ENCODE data around the gene SYAP1.
"Not testable (repeated sequence)": the region's sequence is repeated elsewhere in the genome, so short reads cannot be mapped to it uniquely, and the experiment has no call there.

The SYAP1 gene

DNA sequence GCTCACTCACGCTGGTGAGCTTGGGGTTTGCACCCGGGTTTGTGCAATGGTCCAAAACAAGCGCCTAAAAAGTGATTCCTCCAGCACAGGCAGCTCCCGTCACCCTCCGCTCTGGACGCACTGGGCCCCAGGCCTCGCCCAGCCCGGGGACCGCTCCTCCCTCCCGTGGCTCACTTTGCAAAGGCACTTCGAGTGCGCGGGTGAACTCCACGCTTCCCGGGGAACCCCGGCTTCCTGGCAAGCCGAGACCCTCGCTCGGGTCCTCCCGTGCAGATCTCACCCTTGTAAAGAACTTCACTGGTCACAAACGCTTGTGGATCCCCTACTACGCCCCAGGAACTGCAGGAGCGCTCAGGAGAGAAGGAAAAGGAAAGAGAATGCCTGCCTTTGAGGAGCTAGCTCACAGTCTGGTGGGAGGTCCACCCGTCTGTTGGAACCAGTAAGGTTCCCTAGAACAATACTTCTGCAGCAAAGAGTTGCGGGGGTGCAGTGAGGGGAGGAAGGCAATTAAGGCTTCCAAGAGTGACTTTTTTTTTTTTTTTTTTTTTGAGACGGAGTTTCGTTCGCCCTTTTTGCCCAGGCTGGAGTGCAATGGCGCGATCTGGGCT, 6.8 kb upstream of the SYAP1 start, which contains the start of gene CTPS2:
TSS of gene CTPS2 (minus strand) at position 122 of the 608 bp plus-strand sequence. CDS start 9,767 bp downstream, outside the sequence.
- peak within 1 kb of the TSS; percentile 98 for H3K27ac ChIP-seq
- peak; percentile 71 for TF ChIP-seq ZFX (IDR thresholded peaks at IDR 0.05)
- TF ChIP-seq, protein P1, sequence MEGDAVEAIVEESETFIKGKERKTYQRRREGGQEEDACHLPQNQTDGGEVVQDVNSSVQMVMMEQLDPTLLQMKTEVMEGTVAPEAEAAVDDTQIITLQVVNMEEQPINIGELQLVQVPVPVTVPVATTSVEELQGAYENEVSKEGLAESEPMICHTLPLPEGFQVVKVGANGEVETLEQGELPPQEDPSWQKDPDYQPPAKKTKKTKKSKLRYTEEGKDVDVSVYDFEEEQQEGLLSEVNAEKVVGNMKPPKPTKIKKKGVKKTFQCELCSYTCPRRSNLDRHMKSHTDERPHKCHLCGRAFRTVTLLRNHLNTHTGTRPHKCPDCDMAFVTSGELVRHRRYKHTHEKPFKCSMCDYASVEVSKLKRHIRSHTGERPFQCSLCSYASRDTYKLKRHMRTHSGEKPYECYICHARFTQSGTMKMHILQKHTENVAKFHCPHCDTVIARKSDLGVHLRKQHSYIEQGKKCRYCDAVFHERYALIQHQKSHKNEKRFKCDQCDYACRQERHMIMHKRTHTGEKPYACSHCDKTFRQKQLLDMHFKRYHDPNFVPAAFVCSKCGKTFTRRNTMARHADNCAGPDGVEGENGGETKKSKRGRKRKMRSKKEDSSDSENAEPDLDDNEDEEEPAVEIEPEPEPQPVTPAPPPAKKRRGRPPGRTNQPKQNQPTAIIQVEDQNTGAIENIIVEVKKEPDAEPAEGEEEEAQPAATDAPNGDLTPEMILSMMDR (conservative IDR thresholded peaks at IDR 0.05), result no peak; the same call in 1 of the 2 replicates

DNA sequence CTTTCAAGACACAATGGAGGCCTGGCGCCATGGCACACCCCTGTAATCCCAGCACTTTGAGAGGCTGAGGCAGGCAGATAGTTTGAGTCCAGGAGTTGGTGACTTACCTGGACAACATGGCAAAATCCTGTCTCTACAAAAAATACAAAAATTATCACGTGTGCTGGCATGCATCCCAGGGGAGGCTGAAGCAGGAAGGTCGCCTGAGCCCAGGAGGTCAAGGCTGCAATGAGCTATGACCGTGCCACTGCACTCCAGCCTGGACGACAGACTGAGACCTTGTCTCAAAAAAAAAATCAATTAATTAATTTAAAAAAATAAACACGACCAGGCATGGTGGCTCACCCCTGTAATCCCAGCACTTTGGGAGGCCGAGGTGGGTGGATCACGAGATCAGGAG, 4.9 kb upstream of the SYAP1 start:
- no peak overlapping the region for H3K27ac ChIP-seq
- TF ChIP-seq ZFX (IDR thresholded peaks at IDR 0.05), result no peak
- TF ChIP-seq, protein P1 (conservative IDR thresholded peaks at IDR 0.05), result no peak

DNA sequence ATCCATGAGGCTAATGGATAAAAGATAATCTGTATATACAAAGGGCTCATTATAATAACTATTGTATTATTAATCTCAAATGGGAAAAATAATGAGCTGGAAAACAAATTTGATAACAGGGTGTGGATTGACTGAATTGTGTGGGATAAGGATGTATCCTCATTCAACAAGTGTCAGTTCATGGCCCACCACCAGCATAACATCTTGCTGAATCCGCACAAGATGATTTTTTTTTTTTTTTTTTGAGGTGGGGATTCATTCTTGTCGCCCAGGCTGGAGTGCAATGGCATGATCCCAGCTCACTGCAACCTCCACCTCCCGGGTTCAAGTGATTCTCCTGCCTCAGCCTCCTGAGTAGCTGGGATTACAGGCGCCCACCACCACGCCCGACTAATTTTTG, 3.8 kb upstream of the SYAP1 start:
- not testable (repeated sequence) for H3K27ac ChIP-seq

DNA sequence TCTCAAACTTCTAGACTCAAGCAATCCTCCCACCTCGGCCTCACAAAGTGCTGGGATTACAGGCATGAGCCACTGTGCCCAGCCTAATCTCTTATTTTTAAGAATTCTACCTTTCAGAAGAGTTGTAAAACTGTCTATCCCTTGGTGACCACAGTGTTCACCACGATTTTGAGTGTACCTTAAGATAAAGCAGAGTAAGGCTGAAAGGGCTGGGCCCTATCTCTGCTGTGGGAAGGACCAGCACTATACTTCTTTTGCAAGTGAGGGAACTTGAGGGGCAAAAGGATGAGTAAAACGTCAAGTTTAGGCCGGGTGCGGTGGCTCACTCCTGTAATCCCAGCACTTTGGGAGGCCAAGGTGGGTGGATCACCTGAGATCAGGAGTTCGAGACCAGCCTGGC, 3.0 kb upstream of the SYAP1 start:
- H3K27ac ChIP-seq, result not testable (repeated sequence)

DNA sequence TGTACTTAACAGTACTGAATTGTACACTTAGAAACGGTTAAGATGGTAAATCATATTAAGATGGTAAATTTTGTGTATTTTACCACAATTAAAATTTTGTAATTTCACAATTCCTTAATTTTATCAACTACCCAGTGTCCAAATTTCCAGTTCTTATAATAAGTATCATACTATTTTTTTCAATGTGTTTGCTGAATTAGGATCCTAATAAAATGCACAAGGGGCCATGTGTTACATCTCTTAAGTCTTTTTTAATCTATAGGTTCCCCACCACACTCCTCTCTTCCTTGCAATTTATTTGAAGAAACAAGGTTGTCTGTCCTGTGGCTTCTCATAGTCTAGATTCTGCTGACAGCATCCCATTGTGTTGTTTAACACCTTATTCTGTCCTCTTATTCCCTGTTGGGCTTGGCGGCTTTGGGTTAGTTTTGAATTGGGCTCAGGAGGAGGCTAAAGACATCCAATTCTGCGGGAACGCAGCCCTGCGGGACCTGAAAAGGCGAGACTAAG, 533 bp upstream of the SYAP1 start:
- H3K27ac ChIP-seq, result peak overlapping the region; percentile 87
- TF ChIP-seq ZFX (IDR thresholded peaks at IDR 0.05), result no peak
- TF ChIP-seq, protein P1 (conservative IDR thresholded peaks at IDR 0.05), result no peak

DNA sequence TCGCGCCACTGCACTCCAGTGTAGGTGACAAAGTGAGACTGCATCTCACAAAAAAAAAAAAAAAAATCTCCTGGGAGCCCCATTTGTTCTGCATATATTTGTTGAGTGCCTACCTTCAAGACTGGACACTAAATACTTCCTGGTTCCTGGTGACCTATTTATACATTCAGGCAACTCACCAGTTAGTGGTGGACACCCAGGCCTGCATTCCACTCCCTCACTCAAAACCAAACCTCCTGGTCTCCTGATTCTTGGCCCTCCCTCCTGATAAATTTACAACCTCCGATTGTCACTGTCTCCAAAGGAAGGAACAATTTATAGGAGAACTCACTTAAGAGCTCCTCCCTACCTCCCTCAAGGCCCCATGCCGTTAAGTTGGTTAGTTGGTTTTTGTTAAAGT, 3.1 kb downstream of the SYAP1 start:
- TF ChIP-seq, protein P1 (conservative IDR thresholded peaks at IDR 0.05), result no peak
- TF ChIP-seq ZFX (IDR thresholded peaks at IDR 0.05), result no peak
- H3K27ac ChIP-seq, result peak overlapping the region; percentile 87

DNA sequence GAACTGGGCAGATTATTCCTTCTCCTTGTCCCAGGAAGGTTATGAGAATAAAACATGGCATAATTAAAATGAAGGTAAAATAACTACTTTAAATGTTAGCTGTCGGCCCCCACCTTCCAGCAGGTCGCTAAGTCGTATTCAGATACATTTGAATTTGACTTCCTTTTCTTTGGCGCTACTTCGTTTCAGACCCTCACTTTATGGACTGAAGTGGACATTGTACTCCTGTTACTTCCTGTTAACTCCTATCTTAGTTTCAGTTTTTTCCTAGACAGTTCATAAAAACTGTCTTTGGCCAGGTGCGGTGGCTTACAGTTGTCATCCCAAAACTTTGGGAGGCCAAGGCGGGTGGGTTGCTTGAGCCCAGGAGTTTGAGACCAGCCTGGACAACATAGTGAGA, 5.7 kb downstream of the SYAP1 start:
- H3K27ac ChIP-seq, result no peak overlapping the region
- no peak for TF ChIP-seq ZFX (IDR thresholded peaks at IDR 0.05)
- TF ChIP-seq, protein P1 (conservative IDR thresholded peaks at IDR 0.05), result no peak

DNA sequence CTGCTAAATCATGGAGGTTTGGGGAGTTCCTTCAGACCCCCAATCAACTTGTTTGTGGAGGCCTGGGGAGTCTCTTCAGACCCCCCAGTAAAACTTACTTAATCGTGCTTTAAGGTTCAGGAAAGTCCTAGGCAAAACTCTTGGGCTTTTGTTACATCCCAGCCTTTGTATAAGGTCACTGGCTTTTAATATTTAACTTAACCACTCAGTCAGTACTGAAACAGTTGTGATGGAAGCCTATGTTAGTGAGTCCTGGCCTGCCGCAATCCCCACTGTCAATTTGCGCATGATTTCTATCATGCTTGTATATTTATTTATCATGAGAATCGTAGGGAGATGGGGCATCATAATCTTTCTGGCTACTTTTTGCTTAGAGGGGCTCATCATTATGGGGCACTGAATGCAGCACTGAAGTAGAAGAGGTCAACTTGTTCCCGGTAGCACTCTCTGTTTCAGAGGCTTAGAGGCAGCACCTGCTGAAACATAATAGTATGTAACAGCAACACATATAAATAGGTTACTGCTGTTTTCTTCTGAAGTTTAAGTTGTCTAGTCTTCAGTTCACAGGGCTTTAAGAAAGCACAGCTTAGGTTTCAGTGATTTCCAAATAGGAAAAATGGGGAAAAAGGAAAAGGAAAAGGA, 7.1 kb downstream of the SYAP1 start:
- H3K27ac ChIP-seq, result not testable (repeated sequence)

DNA sequence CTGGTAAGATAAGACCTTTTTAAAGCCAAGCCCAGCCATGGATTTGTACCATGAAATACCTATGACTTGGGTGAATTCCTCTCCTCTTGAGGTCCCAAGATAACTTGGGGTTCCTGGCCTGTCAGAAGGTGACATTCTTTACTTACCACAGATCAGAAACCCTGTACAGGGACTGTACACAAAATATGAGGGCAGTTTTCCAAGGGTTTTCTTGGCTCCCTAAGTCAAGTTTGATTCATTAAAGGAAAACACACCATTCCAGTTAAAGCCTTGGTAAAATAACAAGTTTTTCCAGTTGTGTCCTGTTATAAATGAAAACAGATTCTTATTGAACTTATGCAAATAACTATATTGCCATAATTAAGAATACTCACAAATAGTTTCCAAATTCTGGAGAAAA, 8.2 kb downstream of the SYAP1 start:
- TF ChIP-seq, protein P1 (conservative IDR thresholded peaks at IDR 0.05), result no peak
- TF ChIP-seq ZFX (IDR thresholded peaks at IDR 0.05), result no peak
- H3K27ac ChIP-seq, result peak overlapping the region; percentile 59

All from C4-2B (cell line).